ENCODE measurements around the gene KMT5B. TPM values are rescaled to one million over a fixed set of nuclear protein-coding genes. Genes with fewer than 3 reads are reported as not detected.

KMT5B gene
- total and polyA plus RNA-seq, 2 of the 13 experiments (the other 11 are each of a cell fraction or from before 2014, with no cell fraction given): 17.6 to 23.7 TPM

GRCh38 chr11:68213555-68214172, 568 bp upstream of the KMT5B start (continued):
- TF ChIP-seq, protein P1, sequence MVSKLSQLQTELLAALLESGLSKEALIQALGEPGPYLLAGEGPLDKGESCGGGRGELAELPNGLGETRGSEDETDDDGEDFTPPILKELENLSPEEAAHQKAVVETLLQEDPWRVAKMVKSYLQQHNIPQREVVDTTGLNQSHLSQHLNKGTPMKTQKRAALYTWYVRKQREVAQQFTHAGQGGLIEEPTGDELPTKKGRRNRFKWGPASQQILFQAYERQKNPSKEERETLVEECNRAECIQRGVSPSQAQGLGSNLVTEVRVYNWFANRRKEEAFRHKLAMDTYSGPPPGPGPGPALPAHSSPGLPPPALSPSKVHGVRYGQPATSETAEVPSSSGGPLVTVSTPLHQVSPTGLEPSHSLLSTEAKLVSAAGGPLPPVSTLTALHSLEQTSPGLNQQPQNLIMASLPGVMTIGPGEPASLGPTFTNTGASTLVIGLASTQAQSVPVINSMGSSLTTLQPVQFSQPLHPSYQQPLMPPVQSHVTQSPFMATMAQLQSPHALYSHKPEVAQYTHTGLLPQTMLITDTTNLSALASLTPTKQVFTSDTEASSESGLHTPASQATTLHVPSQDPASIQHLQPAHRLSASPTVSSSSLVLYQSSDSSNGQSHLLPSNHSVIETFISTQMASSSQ (IDR thresholded peaks at IDR 0.05; ENCODE audit: low read depth): no peak
- TF ChIP-seq, protein P1 (CRISPR knock-in tag; IDR thresholded peaks at IDR 0.05; ENCODE audit: borderline replicate concordance): no peak
- TF ChIP-seq ZNF572 (CRISPR knock-in tag; IDR thresholded peaks at IDR 0.05) (no peak), ZNF232 (CRISPR knock-in tag; IDR thresholded peaks at IDR 0.05; ENCODE audit: borderline replicate concordance) (peak; percentile 65; the same call in 1 of the 2 replicates), ETV5 (CRISPR knock-in tag; IDR thresholded peaks at IDR 0.05; ENCODE audit: borderline replicate concordance) (peak; percentile 30; the same call in 1 of the 2 replicates), BRF2 (CRISPR knock-in tag; IDR thresholded peaks at IDR 0.05) (peak; percentile 84), LBX2 (CRISPR knock-in tag; IDR thresholded peaks at IDR 0.05; ENCODE audit: borderline replicate concordance) (peak; percentile 51; the same call in 1 of the 2 replicates), JUND (CRISPR knock-in tag; IDR thresholded peaks at IDR 0.05) (0 out of 2 replicates have a peak, but pooled peaks have one; percentile 58), NFE2L2 (IDR thresholded peaks at IDR 0.05; ENCODE audit: low read length) (no peak), BCL6 (CRISPR knock-in tag; IDR thresholded peaks at IDR 0.05) (peak; percentile 62), TP53 (CRISPR knock-in tag; conservative IDR thresholded peaks at IDR 0.05) (no peak; the same call in 1 of the 2 replicates), RNF2 (conservative IDR thresholded peaks at IDR 0.05; ENCODE audit: low read depth) (peak; percentile 81; the same call in 1 of the 2 replicates), ZMYM4 (CRISPR knock-in tag; IDR thresholded peaks at IDR 0.05) (peak; percentile 87), ZNF672 (CRISPR knock-in tag; IDR thresholded peaks at IDR 0.05) (0 out of 2 replicates have a peak, but pooled peaks have one; percentile 25), TGIF2 (CRISPR knock-in tag; IDR thresholded peaks at IDR 0.05) (no peak), SP4 (CRISPR knock-in tag; IDR thresholded peaks at IDR 0.05) (peak; percentile 62), SMAD3 (CRISPR knock-in tag; IDR thresholded peaks at IDR 0.05) (no peak), HOXA9 (CRISPR knock-in tag; IDR thresholded peaks at IDR 0.05; ENCODE audit: borderline replicate concordance) (peak; percentile 14), TOPORS (CRISPR knock-in tag; IDR thresholded peaks at IDR 0.05) (peak; percentile 85; the same call in 1 of the 2 replicates), CBFB (CRISPR knock-in tag; IDR thresholded peaks at IDR 0.05) (peak; percentile 50; the same call in 1 of the 2 replicates), ADNP (CRISPR knock-in tag; IDR thresholded peaks at IDR 0.05) (no peak)
- TF ChIP-seq, protein P2, sequence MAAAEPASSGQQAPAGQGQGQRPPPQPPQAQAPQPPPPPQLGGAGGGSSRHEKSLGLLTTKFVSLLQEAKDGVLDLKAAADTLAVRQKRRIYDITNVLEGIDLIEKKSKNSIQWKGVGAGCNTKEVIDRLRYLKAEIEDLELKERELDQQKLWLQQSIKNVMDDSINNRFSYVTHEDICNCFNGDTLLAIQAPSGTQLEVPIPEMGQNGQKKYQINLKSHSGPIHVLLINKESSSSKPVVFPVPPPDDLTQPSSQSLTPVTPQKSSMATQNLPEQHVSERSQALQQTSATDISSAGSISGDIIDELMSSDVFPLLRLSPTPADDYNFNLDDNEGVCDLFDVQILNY (CRISPR knock-in tag; conservative IDR thresholded peaks at IDR 0.05): no peak
- TF ChIP-seq, protein P3, sequence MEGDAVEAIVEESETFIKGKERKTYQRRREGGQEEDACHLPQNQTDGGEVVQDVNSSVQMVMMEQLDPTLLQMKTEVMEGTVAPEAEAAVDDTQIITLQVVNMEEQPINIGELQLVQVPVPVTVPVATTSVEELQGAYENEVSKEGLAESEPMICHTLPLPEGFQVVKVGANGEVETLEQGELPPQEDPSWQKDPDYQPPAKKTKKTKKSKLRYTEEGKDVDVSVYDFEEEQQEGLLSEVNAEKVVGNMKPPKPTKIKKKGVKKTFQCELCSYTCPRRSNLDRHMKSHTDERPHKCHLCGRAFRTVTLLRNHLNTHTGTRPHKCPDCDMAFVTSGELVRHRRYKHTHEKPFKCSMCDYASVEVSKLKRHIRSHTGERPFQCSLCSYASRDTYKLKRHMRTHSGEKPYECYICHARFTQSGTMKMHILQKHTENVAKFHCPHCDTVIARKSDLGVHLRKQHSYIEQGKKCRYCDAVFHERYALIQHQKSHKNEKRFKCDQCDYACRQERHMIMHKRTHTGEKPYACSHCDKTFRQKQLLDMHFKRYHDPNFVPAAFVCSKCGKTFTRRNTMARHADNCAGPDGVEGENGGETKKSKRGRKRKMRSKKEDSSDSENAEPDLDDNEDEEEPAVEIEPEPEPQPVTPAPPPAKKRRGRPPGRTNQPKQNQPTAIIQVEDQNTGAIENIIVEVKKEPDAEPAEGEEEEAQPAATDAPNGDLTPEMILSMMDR (CRISPR knock-in tag; IDR thresholded peaks at IDR 0.05): peak; percentile 16; the same call in 1 of the 2 replicates

All from HepG2 (cell line).